Measurements from ENCODE around the gene SYT1.
"Not testable (repeated sequence)": the region's sequence is repeated elsewhere in the genome, so short reads cannot be mapped to it uniquely, and the experiment has no call there.

The SYT1 gene

GRCh38 chr12:79156846-79157463 is 292.4 kb downstream of the SYT1 start:
- DNase-seq: no peak

DNA sequence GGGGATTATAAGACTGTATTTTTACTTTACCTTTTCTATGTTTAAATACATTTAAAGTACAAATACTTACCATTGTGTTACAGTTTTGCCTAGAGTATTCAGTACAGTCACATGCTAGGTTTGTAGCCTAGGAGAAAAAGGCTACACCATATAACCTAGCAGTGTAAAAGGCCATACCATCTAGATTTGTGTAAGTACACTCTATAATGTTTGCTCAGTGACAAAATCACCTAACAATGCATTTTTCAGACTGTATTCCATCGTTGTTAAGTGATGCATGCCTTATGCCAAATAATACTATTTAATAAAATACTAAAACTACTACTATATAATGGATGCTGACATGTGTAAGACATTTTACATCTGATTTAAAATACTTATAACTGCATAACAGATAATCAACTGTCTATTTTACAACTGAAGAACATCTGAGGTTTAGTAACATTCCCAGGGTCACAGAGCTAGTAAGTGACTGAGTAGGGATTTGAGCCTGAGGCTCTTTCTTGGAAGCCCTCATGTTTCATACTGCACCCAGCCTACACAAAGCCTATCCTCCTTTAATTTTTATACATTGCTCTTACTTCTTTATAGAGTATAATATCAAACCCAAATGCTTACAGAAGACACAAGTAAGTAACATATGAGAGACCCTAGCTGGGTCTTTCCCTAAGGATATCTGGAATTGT is 296.8 kb downstream of the SYT1 start:
- no peak for DNase-seq

GRCh38 chr12:79162147-79162772 is 297.7 kb downstream of the SYT1 start:
- DNase-seq: no peak

DNA sequence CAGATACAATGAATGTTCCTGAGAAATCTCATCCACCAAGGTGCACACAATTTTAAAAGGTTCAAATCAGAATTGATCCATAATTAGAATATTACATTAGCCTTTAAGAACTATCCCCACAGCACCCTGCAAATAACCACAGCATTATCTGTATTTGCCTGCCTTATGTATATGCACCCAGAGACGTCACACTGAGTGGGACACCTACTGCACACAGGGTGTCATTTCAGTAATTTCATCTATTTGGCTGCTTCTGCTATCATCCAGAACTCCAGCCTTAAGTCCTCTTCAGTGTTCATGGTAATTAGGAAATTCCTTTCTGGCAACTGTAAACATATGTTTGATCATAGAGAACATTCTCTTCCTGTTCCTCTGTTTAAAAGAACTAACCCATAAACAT is 298.4 kb downstream of the SYT1 start:
- DNase-seq: no peak

GRCh38 chr12:79164890-79165289 is 300.3 kb downstream of the SYT1 start:
- DNase-seq: no peak

DNA sequence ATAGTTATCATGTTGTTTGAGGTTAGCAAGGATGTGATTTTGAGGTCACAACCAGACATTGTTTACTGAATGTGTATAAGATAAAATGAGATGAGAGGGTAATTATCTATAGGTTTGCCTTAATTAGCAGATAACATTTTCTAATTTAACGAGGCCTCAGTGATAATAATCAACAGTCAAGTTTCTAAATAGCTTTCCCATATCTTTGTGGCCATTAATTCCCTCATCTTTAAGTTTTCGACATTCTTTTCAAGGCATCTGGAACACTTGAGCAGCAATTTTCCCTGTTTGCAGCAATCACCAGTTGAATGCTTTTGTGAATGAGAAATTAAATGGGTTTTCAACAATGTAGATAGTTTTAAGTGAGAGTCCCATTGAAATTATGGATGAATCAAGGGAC is 304.1 kb downstream of the SYT1 start:
- no peak for DNase-seq

DNA sequence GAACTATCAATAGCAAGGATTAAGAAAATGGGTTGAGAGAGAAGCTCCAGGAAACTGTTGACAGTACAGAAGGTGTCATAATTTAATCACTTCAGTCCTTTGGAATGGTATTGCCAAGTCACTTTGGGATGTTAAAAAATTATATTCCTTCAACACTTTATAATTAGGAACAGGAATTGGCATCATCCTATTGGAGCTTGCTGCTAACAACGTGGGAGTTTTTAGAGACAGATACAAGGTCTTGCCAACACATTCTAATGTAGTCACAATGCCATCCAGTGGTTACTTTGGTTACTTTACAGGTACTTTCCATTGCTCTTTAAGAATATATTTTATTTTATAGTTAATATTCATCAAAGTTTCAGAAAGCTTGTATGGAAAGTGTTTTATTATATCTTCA is 310.1 kb downstream of the SYT1 start:
- DNase-seq: peak; percentile 45

DNA sequence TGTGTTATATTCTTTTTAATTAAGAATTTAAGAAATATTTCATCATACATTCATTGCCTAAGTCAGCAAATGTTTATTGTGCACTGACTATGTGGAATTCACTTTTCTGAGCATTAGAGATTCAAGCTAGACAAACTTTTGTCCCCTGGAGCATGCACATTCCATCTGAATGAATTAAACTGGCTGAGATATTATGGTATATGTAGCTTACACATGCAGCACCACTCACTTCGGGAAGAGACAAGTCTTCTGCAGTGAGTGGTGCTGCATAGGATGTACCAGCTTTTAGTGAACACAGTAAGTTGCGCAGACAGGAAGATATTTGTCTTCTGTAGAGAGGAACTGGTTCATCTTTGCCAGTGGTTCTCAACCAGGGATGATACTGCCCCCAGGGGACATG is 318.4 kb downstream of the SYT1 start:
- peak; percentile 3 for DNase-seq

DNA sequence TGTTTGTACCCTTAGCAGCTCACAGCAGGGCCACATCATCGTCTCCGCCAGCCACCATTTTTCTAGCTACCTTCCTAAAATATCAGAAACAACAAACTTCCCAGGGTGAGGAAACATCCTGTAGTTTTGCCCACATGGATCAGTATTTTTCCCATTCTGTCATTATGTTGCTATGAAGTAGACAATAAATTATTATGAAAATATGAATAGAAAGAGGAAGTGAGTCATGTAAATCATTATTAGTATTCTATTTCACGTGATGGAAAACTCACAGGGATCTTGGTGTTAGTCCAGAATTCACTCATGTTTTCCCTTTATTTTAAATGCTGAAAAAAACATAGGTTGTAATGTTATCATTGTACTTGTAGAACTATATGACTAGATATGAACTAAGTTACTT is 319.4 kb downstream of the SYT1 start:
- DNase-seq: no peak

GRCh38 chr12:79186506-79186905 is 321.9 kb downstream of the SYT1 start:
- DNase-seq: no peak

DNA sequence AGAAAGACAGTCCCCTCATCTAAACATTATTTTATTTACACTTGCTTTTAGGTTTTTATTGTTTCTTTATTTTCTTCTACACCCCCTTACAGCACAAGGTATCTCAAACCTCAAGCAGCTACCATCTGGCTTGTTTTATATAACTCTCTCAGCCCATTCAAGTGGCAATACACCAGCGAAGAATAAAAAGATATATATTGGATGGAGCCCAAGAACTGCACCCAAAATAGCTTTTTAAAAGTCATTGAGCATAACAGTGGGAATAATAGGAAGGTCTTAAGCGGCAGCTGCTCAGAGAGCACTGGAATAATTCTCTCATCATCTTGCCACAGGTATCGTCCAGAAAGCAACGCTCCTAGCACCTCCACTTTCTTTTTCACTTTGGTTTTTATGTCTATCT is 322.5 kb downstream of the SYT1 start:
- DNase-seq: no peak

GRCh38 chr12:79191391-79191790 is 326.8 kb downstream of the SYT1 start:
- peak; percentile 10 for DNase-seq

GRCh38 chr12:79194595-79194994 is 330.0 kb downstream of the SYT1 start:
- DNase-seq: no peak

GRCh38 chr12:79199166-79199565 is 334.6 kb downstream of the SYT1 start:
- no peak for DNase-seq

- no peak for DNase-seq
Measured at GRCh38 chr12:79200176-79200575, 335.6 kb downstream of the SYT1 start.

DNA sequence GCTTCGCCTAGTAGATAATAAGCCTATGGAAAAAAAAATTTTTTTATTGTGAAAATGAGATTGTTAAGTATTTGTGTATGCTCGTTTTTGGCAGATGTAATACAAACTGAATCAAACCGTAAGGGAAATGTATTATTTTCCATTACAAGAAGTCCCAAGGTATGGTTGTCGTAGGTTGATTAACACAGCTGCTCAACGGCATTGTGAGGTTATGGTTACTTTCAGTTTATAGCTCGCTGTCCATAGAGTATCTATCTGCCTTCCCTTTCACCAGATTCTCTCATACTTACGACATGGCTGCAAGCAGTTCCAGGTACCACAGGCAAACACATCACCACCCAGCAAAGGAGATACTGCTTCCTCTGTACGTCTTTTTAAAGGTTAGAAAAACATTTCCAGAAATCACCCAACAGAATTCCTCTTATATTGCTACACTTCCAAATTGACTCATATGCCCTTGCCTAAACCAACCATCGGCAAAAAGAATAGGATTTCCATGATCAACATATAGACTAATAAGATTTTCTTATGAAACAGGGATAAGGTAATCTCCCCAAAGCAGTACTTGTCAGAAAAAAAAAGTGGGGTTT is 338.6 kb downstream of the SYT1 start:
- DNase-seq: no peak

- no peak for DNase-seq
Measured at GRCh38 chr12:79206871-79207270, 342.3 kb downstream of the SYT1 start.

DNA sequence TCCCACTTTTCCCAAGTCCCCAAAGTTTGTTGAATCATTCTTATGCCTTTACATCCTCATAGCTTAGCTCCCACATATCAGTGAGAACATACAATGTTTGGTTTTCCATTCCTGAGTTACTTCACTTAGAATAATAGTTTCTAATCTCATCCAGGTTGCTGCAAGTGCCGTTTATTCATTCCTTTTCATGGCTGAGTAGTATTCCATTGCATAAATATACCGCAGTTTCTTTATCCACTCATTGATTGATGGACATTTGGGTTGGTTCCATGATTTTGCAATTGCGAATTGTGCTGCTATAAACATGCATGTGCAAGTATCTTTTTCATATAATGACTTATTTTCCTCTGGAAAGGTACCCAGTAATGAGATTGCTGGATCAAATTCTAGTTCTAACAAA is 345.8 kb downstream of the SYT1 start:
- not testable (repeated sequence) for DNase-seq

DNA sequence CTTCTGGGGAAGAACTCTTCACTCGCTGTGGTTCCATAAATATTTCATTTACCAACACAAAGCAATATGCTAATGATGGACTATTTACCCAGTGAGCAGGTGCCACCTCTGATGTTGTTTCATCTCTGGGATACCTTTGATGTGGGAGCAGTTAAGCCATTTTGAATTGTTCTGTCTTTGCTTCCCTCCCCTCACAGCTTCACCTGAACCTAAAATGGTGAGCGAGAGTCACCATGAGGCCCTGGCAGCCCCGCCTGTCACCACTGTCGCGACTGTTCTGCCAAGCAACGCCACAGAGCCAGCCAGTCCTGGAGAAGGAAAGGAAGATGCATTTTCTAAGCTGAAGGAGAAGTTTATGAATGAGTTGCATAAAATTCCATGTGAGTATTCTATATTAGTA is 352.7 kb downstream of the SYT1 start:
- no peak for DNase-seq

GRCh38 chr12:79223210-79223609 is 358.6 kb downstream of the SYT1 start:
- DNase-seq: no peak

- DNase-seq: no peak
Measured at GRCh38 chr12:79223761-79224160, 359.2 kb downstream of the SYT1 start.

- DNase-seq: peak; percentile 71
Measured at GRCh38 chr12:79227091-79227490, 362.5 kb downstream of the SYT1 start.

DNA sequence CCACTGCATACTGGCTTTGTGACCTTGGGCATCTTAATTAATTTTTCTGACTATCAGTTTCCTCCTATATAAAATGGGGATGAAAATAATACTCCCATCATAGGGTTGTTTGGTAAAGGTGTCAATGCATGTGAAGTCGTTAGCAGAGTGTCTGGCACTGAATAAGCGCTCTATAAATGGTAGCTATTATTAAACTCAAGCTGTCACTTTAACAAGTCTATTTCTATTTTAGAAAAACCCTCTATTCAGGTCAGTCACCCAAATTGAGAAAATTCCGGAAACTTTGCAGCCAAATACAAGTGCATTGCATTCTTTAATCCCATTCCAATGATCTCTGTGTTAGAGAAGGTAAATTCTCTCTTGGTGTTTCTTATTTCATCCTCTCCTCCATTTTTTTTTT is 363.1 kb downstream of the SYT1 start:
- no peak for DNase-seq

DNA sequence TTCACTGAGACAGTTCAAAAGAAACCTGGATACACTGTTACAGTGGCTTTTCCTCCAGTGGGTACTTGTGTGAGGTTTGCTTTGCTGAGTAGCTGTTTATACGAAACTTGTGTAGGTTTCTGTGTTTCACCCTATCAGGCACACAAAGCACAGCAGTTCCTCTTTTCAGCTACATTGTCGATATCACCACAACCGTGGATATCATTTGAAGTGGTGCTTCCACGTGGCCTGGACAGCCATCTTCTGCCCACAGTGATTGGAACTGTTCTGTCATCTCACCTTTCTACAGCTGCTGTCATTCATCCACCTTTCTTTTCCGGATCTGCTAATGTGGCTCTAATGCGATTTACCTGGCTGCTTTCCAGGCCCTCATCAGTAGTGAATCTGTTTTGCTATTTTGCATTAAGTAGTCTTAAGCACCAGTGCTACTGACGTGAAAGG is 368.8 kb downstream of the SYT1 start:
- peak; percentile 60 for DNase-seq
